HEK293T (cell line): ENCODE data around the gene PHOSPHO2.

Source experiments
- CTCF ChIA-PET: fragments of 350-600 bp; formaldehyde crosslinking; extraction: SDS; loops from one replicate; lab custom pipeline; 2021; ENCODE audit warnings: antibody characterized with exemption, inconsistent platforms; lab: Yijun Ruan, JAX
- POLR2A ChIA-PET: fragments of 350-600 bp; formaldehyde crosslinking; extraction: SDS; loops from one replicate; lab custom pipeline; 2020; ENCODE audit warnings: antibody characterized with exemption, inconsistent platforms; lab: Yijun Ruan, JAX
- DNase-seq: peaks from one replicate; pipeline ENCODE4 v3.0.0; 2012; ENCODE audit warnings: mixed read lengths; ENCODE audit errors: extremely low spot score
- ARNT ChIP-seq: fragments of 450-650 bp; IDR thresholded peaks from 2 replicates; pipeline ENCODE4 v1.6.1; 2017; ENCODE audit warnings: mild to moderate bottlenecking
- BHLHE40 ChIP-seq: fragments of 450-650 bp; IDR thresholded peaks from 2 replicates; pipeline ENCODE4 v1.6.1; 2016; ENCODE audit warnings: mild to moderate bottlenecking, moderate library complexity, borderline replicate concordance
- CTBP1 ChIP-seq: fragments of 450-650 bp; IDR thresholded peaks from 2 replicates; pipeline ENCODE4 v1.6.1; 2016; ENCODE audit warnings: borderline replicate concordance
- ELF4 ChIP-seq: fragments of 450-650 bp; IDR thresholded peaks from 2 replicates; pipeline ENCODE4 v1.6.1; 2017; ENCODE audit warnings: antibody characterized with exemption
- FOXA1 ChIP-seq: fragments of 450-650 bp; IDR thresholded peaks from 2 replicates; pipeline ENCODE4 v1.6.1; 2016; ENCODE audit warnings: mild to moderate bottlenecking
- FOXK2 ChIP-seq: fragments of 450-650 bp; IDR thresholded peaks from 2 replicates; pipeline ENCODE4 v1.6.1; 2016; ENCODE audit warnings: mild to moderate bottlenecking
- FOXM1 ChIP-seq: fragments of 450-650 bp; IDR thresholded peaks from 2 replicates; pipeline ENCODE4 v1.6.1; 2017; ENCODE audit warnings: mild to moderate bottlenecking, borderline replicate concordance
- HDGF ChIP-seq: fragments of 450-650 bp; IDR thresholded peaks from 2 replicates; pipeline ENCODE4 v1.6.1; 2017; ENCODE audit warnings: antibody characterized with exemption, borderline replicate concordance
- L3MBTL2 ChIP-seq: fragments of 450-650 bp; conservative IDR thresholded peaks from 2 replicates; pipeline ENCODE4 v1.6.1; 2016; ENCODE audit warnings: mild to moderate bottlenecking
- LEF1 ChIP-seq: fragments of 450-650 bp; IDR thresholded peaks from 2 replicates; pipeline ENCODE4 v1.6.1; 2017; ENCODE audit warnings: mild to moderate bottlenecking, borderline replicate concordance
- NFRKB ChIP-seq: fragments of 450-650 bp; IDR thresholded peaks from 2 replicates; pipeline ENCODE4 v1.6.1; 2016; ENCODE audit warnings: mild to moderate bottlenecking, moderate library complexity
- PKNOX1 ChIP-seq: fragments of 450-650 bp; IDR thresholded peaks from 2 replicates; pipeline ENCODE4 v1.6.1; 2016
- SP1 ChIP-seq: fragments of 450-650 bp; IDR thresholded peaks from 2 replicates; pipeline ENCODE4 v1.6.1; 2017
- SUZ12 ChIP-seq: fragments of 450-650 bp; IDR thresholded peaks from 2 replicates; pipeline ENCODE4 v1.6.1; 2016; ENCODE audit warnings: mild to moderate bottlenecking
- TARDBP ChIP-seq: fragments of 450-650 bp; IDR thresholded peaks from 2 replicates; pipeline ENCODE4 v1.6.1; 2016
- ZNF384 ChIP-seq: fragments of 450-650 bp; IDR thresholded peaks from 2 replicates; pipeline ENCODE4 v1.6.1; 2016

PHOSPHO2 gene

DNA sequence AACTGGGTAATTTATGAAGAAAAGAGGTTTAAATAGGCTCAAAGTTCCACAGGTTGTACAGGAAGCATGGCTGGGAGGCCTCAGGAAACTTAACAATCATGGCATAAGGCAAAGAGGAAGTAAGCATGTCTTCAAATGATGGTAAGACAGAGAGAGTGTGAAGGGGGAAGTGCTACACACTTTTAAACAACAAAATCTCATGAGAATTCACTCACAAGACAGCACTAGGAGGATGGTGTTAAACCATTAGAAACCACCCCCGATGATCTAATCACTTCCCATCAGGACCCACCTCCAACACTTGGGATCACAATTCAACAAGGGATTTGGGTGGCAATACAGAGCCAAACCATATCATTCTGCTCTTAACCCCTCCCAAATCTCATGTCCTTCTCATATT lies 34.9 kb upstream of the PHOSPHO2 start:
- CTCF ChIA-PET = no interaction called here
- POLR2A ChIA-PET = no interaction called here
- no peak for DNase-seq
- no peak for TF ChIP-seq FOXA1
- TF ChIP-seq NFRKB = no peak
- TF ChIP-seq L3MBTL2 = no peak
- TF ChIP-seq FOXM1 = no peak
- TF ChIP-seq ARNT = no peak

DNA sequence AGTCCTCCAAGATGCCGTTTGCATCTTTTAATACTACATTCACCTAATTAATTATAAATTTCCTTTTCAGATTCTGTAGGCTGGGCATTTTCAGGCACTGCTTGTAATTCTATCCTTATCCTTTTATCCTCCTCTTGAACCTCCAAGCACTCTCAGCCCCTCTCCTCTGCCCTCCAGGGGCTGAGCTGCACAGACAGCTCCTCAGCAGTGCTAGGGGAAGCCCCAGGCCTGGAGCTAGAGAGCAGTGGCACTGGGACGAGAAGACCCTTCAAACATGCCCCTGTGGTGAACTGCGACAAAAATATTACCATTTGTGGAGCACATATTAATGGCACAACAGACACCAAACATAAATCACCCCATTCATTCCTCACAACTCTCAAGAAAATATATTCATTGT lies 33.0 kb upstream of the PHOSPHO2 start:
- no peak for DNase-seq
- TF ChIP-seq HDGF (no peak), NFRKB (no peak), ARNT (no peak), FOXM1 (no peak), TARDBP (no peak), SUZ12 (no peak), FOXA1 (no peak), BHLHE40 (no peak), LEF1 (no peak), PKNOX1 (no peak), FOXK2 (no peak), CTBP1 (no peak), SP1 (no peak), ELF4 (no peak), ZNF384 (no peak), L3MBTL2 (no peak)
- ChIA-PET CTCF (no interaction called here), POLR2A (no interaction called here)

- no peak for TF ChIP-seq CTBP1
- no peak for TF ChIP-seq ARNT
- TF ChIP-seq PKNOX1 = no peak
- no peak for TF ChIP-seq TARDBP
- TF ChIP-seq ELF4 = no peak
- no peak for TF ChIP-seq BHLHE40
- no peak for TF ChIP-seq ZNF384
- TF ChIP-seq L3MBTL2 = no peak
- TF ChIP-seq SUZ12 = no peak
- TF ChIP-seq HDGF = no peak
- TF ChIP-seq NFRKB = no peak
- TF ChIP-seq LEF1 = no peak
- no peak for TF ChIP-seq FOXA1
- TF ChIP-seq FOXK2 = no peak
- no peak for TF ChIP-seq FOXM1
- no peak for TF ChIP-seq SP1
- ChIA-PET CTCF (no interaction called here), POLR2A (no interaction called here)
- DNase-seq = no peak
Measured at GRCh38 chr2:169662744-169663143, 31.5 kb upstream of the PHOSPHO2 start.

- ChIA-PET POLR2A (no interaction called here), CTCF (no interaction called here)
- TF ChIP-seq ARNT = no peak
- TF ChIP-seq PKNOX1 = no peak
- no peak for TF ChIP-seq ELF4
- no peak for TF ChIP-seq SUZ12
- no peak for TF ChIP-seq FOXA1
- TF ChIP-seq HDGF = no peak
- TF ChIP-seq FOXM1 = no peak
- no peak for TF ChIP-seq LEF1
- no peak for TF ChIP-seq BHLHE40
- TF ChIP-seq CTBP1 = no peak
- DNase-seq = no peak
Measured at GRCh38 chr2:169663247-169663646, 31.0 kb upstream of the PHOSPHO2 start.

DNA sequence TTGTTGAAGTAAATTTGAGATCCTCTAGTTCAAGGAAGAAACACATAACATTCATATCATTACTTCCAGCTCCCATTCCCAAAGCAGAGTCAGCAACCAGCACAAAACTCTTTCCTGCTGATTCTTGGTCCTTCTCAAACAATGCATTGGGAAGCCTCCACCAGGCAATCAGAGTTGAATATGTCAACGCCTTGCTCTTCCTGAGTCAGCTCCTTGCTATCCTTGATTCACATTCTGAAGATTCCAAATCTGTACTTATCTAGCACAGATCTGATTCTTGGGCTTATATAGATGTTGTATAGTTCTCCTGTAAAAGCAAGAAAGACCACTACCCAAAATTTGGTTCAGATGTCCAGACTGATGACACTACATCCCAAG lies 29.7 kb upstream of the PHOSPHO2 start:
- DNase-seq = no peak
- no peak for TF ChIP-seq ELF4
- TF ChIP-seq CTBP1 = no peak
- no peak for TF ChIP-seq SUZ12
- no peak for TF ChIP-seq FOXA1
- no peak for TF ChIP-seq FOXM1
- no peak for TF ChIP-seq PKNOX1
- no peak for TF ChIP-seq NFRKB
- TF ChIP-seq LEF1 = no peak
- TF ChIP-seq FOXK2 = no peak
- no peak for TF ChIP-seq HDGF
- no peak for TF ChIP-seq ZNF384
- TF ChIP-seq TARDBP = no peak
- TF ChIP-seq L3MBTL2 = no peak
- TF ChIP-seq ARNT = no peak
- TF ChIP-seq BHLHE40 = no peak
- TF ChIP-seq SP1 = no peak
- CTCF ChIA-PET = interaction anchor here (0.6 to 1.0 kb wide), 2 partner anchors 14 to 269 kb away, joined by 3 read pairs; no protein-coding TSS in a partner anchor
- POLR2A ChIA-PET = no interaction called here
